ENCODE measurements around the gene LDHAL6B. TPM values are rescaled to one million over a fixed set of nuclear protein-coding genes. Genes with fewer than 3 reads are reported as not detected.

The LDHAL6B gene
- total RNA-seq, 2 donors from 2014 or later: not detected

DNA sequence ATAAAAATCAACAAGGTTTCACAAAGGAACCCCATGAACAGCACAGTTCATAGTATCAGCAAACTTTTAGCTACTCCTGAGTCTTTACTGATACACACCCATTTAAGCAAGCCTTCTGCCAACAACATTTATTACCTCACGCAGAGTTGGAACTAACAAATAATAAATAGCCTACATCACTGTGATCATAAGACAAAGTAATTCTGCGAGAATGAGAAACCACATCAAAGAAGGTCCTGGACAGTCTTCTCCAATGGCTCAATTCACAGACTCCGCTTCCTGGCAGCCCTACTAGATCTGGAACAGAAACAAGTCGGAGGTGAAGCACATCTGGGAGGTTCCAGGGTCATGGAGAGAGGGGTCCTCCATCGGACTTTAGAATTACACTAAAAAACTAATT lies 37.0 kb downstream of the LDHAL6B start:
- Mint-ChIP-seq H3K4me1 (no peaks in the 10 kb centered on the region), H3K36me3 (ENCODE audit: low read depth) (no peaks in the 10 kb centered on the region), H3K9me3 (no peaks in the 10 kb centered on the region), H3K4me3 (no peak overlapping the region), H3K27me3 (no peaks in the 10 kb centered on the region), H3K27ac (no peak overlapping the region)
- no peak for ATAC-seq (replicated peaks)

DNA sequence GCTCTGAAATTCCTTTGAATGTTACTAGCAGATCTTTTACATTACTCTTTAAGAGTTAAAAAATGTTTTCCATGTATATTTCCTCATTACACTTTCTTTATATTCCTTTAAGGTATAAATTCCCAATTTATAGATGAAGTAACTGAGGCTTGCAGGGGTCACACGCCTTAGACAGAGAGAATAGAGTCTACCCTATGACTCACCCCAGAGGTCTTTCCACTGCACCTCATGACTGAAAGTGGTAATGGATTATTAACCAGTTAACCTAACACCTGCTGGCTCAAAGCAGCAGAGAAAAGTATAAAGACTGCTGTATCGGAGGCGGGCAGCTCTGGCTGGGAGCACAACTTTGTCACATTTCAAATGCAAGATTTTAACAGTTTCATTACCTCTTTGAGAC lies 37.7 kb downstream of the LDHAL6B start:
- Mint-ChIP-seq H3K27ac (no peak overlapping the region), H3K36me3 (ENCODE audit: low read depth) (no peaks in the 10 kb centered on the region), H3K27me3 (no peaks in the 10 kb centered on the region), H3K4me1 (no peaks in the 10 kb centered on the region), H3K4me3 (no peak overlapping the region), H3K9me3 (no peaks in the 10 kb centered on the region)
- ATAC-seq (replicated peaks): peak; percentile 46

DNA sequence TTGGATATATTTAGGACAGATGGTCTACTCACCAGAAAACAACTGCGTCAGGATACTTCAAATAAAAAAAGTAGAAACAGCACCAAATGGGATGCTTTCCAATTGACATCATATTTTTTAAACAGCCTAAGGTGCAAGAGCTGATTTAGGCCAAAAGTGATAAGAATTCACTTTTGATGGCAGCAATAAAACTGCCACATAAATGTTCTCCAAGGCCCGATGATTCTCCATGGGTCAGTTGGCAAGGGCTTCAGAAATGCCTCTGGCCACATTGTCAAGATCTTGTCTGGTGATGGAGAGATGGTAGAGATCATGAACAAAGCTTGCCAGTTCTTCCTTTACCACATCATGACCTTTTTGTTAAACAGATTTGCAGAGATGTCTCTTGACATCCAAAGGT lies 38.9 kb downstream of the LDHAL6B start:
- Mint-ChIP-seq H3K36me3 (ENCODE audit: low read depth) (no peaks in the 10 kb centered on the region), H3K4me1 (no peaks in the 10 kb centered on the region), H3K27ac (no peak overlapping the region), H3K4me3 (no peak overlapping the region), H3K9me3 (no peaks in the 10 kb centered on the region), H3K27me3 (no peaks in the 10 kb centered on the region)
- no peak for ATAC-seq (replicated peaks)

DNA sequence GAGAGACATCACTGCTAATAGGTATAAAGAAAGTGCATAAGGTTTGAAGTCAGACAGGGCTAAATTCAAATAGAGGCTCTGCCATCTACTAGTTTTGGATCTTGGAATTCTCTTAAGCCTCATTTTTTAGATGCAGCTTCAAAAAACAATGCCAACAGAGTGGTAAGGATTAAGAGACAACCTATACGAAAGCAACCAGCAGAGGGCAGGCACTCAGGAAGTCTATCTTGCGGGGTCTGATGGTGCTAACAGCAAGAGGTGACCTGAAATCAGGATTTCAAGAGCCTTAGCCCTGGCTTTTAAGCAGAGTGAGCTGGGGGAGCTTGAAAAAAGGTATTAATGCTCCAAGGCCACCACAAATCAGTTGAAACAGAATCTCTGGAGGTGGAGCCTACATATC lies 40.7 kb downstream of the LDHAL6B start:
- peak; percentile 44 for ATAC-seq (replicated peaks)
- Mint-ChIP-seq H3K27me3 (no peaks in the 10 kb centered on the region), H3K4me3 (no peak overlapping the region), H3K27ac (no peak overlapping the region), H3K9me3 (no peaks in the 10 kb centered on the region), H3K36me3 (ENCODE audit: low read depth) (no peaks in the 10 kb centered on the region), H3K4me1 (peaks cover 5% of the 10 kb centered on the region)

DNA sequence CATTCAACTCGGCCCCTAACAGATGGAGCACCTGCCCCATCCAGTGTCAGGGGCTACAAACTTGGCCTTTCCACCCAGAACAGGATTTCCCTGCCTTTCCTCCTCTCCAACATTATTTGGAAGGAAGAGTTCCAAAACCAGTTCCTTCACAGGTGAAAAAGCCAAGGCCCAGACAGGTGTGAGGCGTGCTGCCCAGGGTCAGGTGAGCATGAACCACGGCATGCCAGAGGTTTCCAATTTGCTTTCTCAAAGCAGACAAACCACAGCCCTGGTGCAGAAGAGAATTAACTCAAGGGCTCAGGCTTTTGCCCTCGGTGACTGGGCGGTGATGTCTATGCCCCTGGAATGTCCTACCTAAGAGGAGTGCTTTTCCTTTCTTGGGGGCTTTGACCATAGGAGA lies 43.2 kb downstream of the LDHAL6B start:
- ATAC-seq (replicated peaks): no peak
- no peaks in the 10 kb centered on the region for H3K27me3 Mint-ChIP-seq
- H3K9me3 Mint-ChIP-seq: no peaks in the 10 kb centered on the region
- H3K4me1 Mint-ChIP-seq: peaks cover 5% of the 10 kb centered on the region
- peak overlapping the region; percentile 66 for H3K27ac Mint-ChIP-seq
- no peaks in the 10 kb centered on the region for H3K36me3 Mint-ChIP-seq (ENCODE audit: low read depth)
- peak overlapping the region; percentile 22 for H3K4me3 Mint-ChIP-seq

DNA sequence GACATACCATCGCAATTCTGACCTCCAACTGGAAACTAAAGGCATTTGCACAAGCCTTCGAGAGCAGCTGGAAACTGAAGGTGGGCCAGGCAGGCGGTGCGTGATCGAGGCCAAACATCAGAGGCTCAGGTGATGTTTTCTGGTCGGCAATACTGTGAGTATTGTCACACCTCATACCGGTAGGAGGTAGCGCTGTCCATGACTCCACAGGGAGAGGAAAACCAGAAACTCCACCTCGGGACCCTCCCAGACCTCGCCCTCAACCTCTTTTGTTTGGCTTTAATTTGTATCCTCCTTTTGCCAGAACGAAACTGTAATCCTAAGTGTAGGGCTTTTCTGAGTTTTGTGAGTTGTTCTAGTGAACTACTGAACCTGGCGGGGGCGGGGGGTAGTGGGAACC lies 43.6 kb downstream of the LDHAL6B start:
- H3K4me3 Mint-ChIP-seq: no peak overlapping the region
- H3K9me3 Mint-ChIP-seq: no peaks in the 10 kb centered on the region
- peaks cover 5% of the 10 kb centered on the region for H3K4me1 Mint-ChIP-seq
- H3K27ac Mint-ChIP-seq: no peak overlapping the region
- no peaks in the 10 kb centered on the region for H3K27me3 Mint-ChIP-seq
- H3K36me3 Mint-ChIP-seq (ENCODE audit: low read depth): no peaks in the 10 kb centered on the region
- no peak for ATAC-seq (replicated peaks)

DNA sequence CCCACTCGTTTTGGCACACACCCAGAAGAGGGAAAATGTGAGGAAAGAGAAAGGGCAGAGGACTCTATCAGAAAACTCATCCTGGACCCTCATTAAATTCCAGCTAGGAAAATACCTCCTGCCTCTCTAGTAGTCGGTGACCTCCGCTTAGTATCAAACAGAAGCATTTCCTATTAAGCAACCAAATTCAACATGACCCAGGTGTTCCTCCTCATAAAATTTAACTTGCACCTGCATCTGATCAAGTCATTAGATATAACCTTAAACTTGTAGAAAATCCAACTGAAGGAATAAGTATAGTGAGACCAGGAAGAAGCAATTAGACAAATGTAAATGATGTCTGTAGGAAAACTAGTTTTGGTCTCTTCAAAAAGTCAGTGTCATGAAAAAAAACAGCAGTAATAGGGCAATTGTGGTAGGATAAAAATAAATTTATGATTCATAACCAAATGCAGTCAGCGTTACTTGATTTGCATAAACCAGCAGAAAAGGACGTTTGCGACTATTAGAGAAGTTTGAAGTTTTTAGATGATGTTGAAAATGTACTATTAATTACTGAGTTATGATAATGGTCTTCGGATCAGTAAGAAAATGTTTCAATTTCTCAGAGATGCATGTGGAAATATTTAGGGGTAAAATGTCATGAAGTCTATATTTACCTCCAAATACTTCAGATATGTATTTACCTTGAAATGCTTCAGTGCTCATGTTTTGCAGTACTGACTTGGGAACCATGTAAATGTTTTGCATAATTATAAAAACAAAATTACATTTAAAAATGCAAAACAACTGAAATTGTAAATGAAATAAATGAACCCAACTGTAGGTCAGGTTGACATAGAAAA lies 44.6 kb downstream of the LDHAL6B start:
- Mint-ChIP-seq H3K4me3 (peak overlapping the region; percentile 4), H3K27ac (no peak overlapping the region), H3K36me3 (ENCODE audit: low read depth) (no peaks in the 10 kb centered on the region), H3K27me3 (no peaks in the 10 kb centered on the region), H3K9me3 (no peaks in the 10 kb centered on the region), H3K4me1 (peaks cover 13% of the 10 kb centered on the region)
- ATAC-seq (replicated peaks): no peak

DNA sequence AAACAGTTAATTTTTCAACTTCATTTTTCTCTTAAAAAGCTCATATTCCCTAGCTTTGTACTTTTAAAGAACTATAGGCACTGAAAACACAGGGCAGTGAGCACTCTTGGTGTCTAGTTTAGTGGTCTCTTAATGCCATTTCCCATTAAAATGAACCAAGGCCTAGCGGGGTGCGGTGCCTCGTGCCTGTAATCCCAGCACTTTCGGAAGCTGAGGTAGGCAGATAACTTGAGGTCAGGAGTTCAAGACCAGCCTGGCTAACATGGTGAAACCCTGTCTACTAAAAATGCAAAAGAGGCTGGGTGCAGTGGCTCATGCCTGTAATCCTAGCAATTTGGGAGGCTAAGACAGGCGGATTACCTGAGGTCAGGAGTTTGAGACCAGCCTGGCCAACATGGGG lies 45.5 kb downstream of the LDHAL6B start:
- Mint-ChIP-seq H3K27ac (no peak overlapping the region), H3K4me1 (peaks cover 13% of the 10 kb centered on the region), H3K9me3 (no peaks in the 10 kb centered on the region), H3K4me3 (no peak overlapping the region), H3K27me3 (peaks cover 1% of the 10 kb centered on the region), H3K36me3 (ENCODE audit: low read depth) (no peaks in the 10 kb centered on the region)
- ATAC-seq (replicated peaks): no peak

DNA sequence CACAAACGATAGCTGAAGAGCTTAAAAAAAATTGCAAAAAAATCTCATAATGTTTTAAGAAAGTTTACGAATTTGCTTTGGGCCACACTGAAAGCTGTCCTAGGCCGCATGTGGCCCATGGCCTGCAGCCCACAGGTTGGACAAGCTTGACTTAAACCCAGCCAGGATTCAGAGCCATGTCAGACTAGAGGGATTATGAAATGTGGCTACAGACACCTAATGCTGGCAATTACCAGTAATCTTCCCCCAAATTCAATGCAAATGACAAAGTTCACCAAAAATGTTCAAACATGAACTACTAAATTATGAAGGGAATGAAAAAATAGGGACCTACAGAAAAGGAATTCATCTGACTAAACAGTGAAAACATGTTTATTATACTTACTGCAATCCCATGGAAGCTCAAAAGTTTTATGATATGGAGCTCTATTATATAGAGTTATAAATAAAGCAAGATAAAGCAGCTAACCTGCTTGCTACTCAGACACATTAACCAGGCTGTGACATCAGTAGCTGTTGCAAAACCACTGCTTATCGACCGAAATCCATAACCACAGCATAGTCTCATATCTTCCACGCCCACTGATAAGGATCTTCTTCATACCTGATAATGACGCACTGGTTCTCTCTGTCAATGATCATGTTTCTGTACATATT lies 49.2 kb downstream of the LDHAL6B start:
- Mint-ChIP-seq H3K9me3 (no peaks in the 10 kb centered on the region), H3K36me3 (ENCODE audit: low read depth) (no peaks in the 10 kb centered on the region), H3K27me3 (peaks cover 4% of the 10 kb centered on the region), H3K4me1 (peaks cover 13% of the 10 kb centered on the region), H3K4me3 (no peak overlapping the region), H3K27ac (no peak overlapping the region)
- peak; percentile 73 for ATAC-seq (replicated peaks)

DNA sequence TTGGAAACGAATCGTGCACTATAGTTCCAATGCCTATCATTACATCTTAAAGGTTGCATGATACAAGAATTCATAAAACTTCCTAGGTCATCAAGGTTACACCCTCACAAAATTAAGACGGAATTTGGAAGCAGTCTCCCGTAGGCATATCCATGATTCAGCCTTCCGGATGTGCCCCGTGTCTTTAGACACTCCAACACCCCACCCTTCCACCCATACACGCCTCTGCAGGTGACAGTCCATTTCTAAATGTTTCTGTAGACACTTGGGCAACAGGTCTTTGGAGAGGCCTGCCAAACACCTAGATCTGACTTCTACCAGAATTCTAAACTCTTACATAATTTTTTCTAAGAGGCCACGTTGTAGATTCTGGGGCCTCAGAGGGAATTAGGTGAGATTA lies 49.8 kb downstream of the LDHAL6B start:
- no peak overlapping the region for H3K4me3 Mint-ChIP-seq
- H3K27ac Mint-ChIP-seq: no peak overlapping the region
- peaks cover 4% of the 10 kb centered on the region for H3K27me3 Mint-ChIP-seq
- H3K4me1 Mint-ChIP-seq: peaks cover 8% of the 10 kb centered on the region
- no peaks in the 10 kb centered on the region for H3K36me3 Mint-ChIP-seq (ENCODE audit: low read depth)
- no peaks in the 10 kb centered on the region for H3K9me3 Mint-ChIP-seq
- no peak for ATAC-seq (replicated peaks)

DNA sequence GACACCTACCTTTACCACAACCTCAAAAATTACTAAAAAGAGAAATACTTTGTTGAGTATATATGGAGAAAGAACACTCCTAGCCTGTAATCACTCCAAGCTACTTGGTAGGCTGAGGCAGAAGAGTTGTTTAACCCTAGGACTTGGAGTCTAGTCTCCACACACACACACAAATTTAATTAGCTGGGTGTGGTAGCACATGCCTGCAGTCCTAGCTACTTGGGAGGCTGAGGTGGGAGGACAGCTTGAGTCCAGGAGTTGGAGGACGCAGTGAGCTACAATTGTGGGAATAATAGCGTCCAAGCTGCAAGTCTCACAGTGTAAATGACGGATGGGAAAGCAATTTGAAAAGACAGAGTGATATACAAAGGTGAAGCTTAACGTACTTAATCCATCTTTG lies 50.5 kb downstream of the LDHAL6B start:
- H3K36me3 Mint-ChIP-seq (ENCODE audit: low read depth): no peaks in the 10 kb centered on the region
- H3K4me3 Mint-ChIP-seq: no peak overlapping the region
- no peak overlapping the region for H3K27ac Mint-ChIP-seq
- peaks cover 4% of the 10 kb centered on the region for H3K27me3 Mint-ChIP-seq
- H3K4me1 Mint-ChIP-seq: peaks cover 8% of the 10 kb centered on the region
- no peaks in the 10 kb centered on the region for H3K9me3 Mint-ChIP-seq
- ATAC-seq (replicated peaks): no peak

Other genes starting within 250 kb of the LDHAL6B start
- 10 to 100 TPM; 28.9 to 46.2 TPM for gene RNF111, start 219.2 kb upstream of the LDHAL6B start, total RNA-seq
- gene CCNB2, start 101.7 kb upstream of the LDHAL6B start, total RNA-seq: 10 to 100 TPM; 68.5 to 72.8 TPM
- gene MYO1E, start 166.0 kb downstream of the LDHAL6B start, total RNA-seq: 10 to 100 TPM; 29.3 to 30.1 TPM
- gene FAM81A, start 231.3 kb downstream of the LDHAL6B start, total RNA-seq: not detected

All from activated T-helper 17 cell treated with anti-CD3 and anti-CD28 coated beads, Interleukin-2, amount 50 U/mL, for 72 hours (primary cell).